Stomach (tissue), 9 donors: Measurements from ENCODE around the gene ITGA3. TPM values are rescaled to one million over a fixed set of nuclear protein-coding genes. Genes with fewer than 3 reads are reported as not detected.

Experiments
- DNase-seq, 2 donors: peaks; one replicate each; pipeline versions ENCODE4 v3.0.0 to v3.0.0-alpha.2; 2013 to 2019
- H3K27ac ChIP-seq, 5 donors: fragments of 200-600 bp in 4 of 5; sonication (generic) in 4 of 5; one replicate each; pipeline ENCODE4 v1.5.1; 2013 to 2019; ENCODE audit warnings: mild to moderate bottlenecking in 1 of 5, moderate library complexity in 1 of 5
- H3K27me3 ChIP-seq, 3 donors: fragments of 200-600 bp; sonication (generic); one replicate each; pipeline ENCODE4 v1.5.1; 2017 to 2019; ENCODE audit warnings: mixed run types in 1 of 3
- H3K36me3 ChIP-seq, 4 donors: fragments of 200-600 bp; sonication (generic); 1 replicate in 3 of 4; 2 replicates in 1 of 4; pipeline ENCODE4 v1.5.1; 2016 to 2019
- H3K4me1 ChIP-seq, 4 donors: fragments of 200-600 bp; sonication (generic); one replicate each; pipeline ENCODE4 v1.5.1; 2016 to 2019
- H3K4me3 ChIP-seq, 4 donors: fragments of 200-600 bp; sonication (generic) in 3 of 4; one replicate each; pipeline ENCODE4 v1.5.1; 2016 to 2019; ENCODE audit warnings: mild to moderate bottlenecking in 1 of 4
- H3K9me3 ChIP-seq, 4 donors: fragments of 200-600 bp; sonication (generic); one replicate each; pipeline ENCODE4 v1.5.1; 2016 to 2019
- EP300 ChIP-seq: sonication (generic); formaldehyde crosslinking; IDR thresholded peaks from one replicate; pipeline ENCODE4 v1.6.1; 2017; ENCODE audit warnings: antibody characterized with exemption
- POLR2A ChIP-seq, 4 donors: fragments of 450-650 bp; IDR thresholded peaks; one replicate each; pipeline ENCODE4 v1.6.1; 2016; ENCODE audit warnings: antibody characterized with exemption in 4 of 4, control low read depth in 2 of 4, mild to moderate bottlenecking in 1 of 4, moderate library complexity in 1 of 4
- POLR2AphosphoS5 ChIP-seq, 3 donors: sonication (generic); formaldehyde crosslinking; IDR thresholded peaks; one replicate each; pipeline ENCODE4 v1.6.1; 2016; ENCODE audit warnings: antibody characterized with exemption in 3 of 3
- WGBS, 5 donors: extraction: QIAGEN DNeasy Blood & Tissue Kit in 3 of 5; methylation state at CpG; one replicate each; pipeline versions ENCODE4 v1.1.5 to v1.1.7; 2013 to 2018; 5-methylcytosine and 5-hydroxymethylcytosine counted together
- intact Hi-C: fragments of 100-400 bp; cut with DNase I; formaldehyde crosslinking; loops from one replicate; pipeline ENCODE4 v1.15.1; 2023; ENCODE audit warnings: low total_unique reads
- polyA plus RNA-seq, 3 donors: library from polyadenylated mRNA; stranded (reverse); fragments of 200-250 nt; gene quantifications; one replicate each; pipeline ENCODE4 v1.2.3, GENCODE V29; 2013
- total RNA-seq, 5 donors: library from RNA; depleted of rRNA; stranded (reverse); fragments of >200 nt; gene quantifications; one replicate each; pipeline versions ENCODE4 v1.1.0 to v1.2.3, GENCODE V29; 2014 to 2016
- TF ChIP-seq, protein P1 (sequence below), 7 experiments: fragments of 450-650 bp in 4 of 7; fragments of 200-600 bp in 3 of 7; sonication (generic) in 3 of 7; IDR thresholded peaks; one replicate each; pipeline ENCODE4 v1.5.1; 2016 to 2019; ENCODE audit warnings: antibody characterized with exemption in 7 of 7, control low read depth in 2 of 7, mild to moderate bottlenecking in 1 of 7
- donor health status: healthy with polysubstance abuse.
- donor health status: Bipolar disorder and iron deficiency.
- donor health status: healthy.

The ITGA3 gene
- total and polyA plus RNA-seq, 8 donors = 6.9 to 698 (median 73.9) TPM

DNA sequence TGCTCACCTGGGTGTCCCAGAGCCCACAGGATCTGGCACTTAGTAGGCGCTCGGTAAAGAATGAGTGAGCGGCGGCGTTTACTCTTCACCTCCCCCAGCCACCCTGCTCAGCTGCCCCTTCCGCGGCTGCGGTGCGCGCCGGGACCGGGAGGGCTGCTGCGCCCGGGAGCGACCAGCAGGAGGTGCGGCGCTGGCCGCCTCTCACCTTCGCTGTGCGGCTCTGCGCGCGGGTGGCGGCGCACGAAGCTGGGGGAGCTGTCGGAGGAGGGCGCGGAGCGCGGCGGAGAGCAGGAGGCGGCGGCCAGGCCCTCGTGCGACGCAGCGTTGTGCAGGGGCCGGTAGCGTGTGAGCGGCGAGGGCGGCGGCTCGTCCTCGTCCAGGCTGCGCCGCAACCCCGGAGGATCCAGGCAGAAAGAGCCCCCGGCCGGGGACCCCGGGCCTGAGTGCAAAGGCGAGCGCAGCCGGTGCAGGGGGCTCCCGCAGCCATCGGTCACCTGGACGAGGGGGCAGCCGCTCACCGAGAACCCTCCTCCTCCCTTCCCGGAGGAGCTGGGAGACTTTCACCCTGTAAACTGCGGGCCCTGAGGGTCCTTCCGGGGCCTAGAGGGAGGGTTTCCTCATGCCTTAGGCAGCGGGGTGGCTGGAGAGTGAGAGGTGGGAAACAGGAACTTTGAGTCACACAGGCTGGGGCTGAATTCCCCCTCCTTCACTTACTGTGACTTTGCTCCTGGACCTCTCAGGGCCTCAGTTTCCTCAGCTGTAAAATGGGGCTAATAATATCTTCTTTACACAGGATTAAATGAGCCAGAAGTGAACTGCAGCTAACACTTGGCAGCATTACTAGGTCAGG, 61.5 kb downstream of the ITGA3 start:
- H3K4me3 ChIP-seq = peak overlapping the region; percentile 14 to 41 (median 31)
- H3K27me3 ChIP-seq = peaks cover 0 to 33% (median 10%) of the 10 kb centered on the region in 3 donors
- peaks cover 27 to 44% (median 33%) of the 10 kb centered on the region in 4 donors for H3K4me1 ChIP-seq
- 7 to 23% (median 8%) methylated on average over 21 to 64 of the region's 64 CpGs for WGBS, 5 donors
- H3K36me3 ChIP-seq = no peaks in the 10 kb centered on the region
- peak; percentile 74 to 93 for DNase-seq
- intact Hi-C loops = no loop called here
- H3K27ac ChIP-seq = peak overlapping the region in 3 of 5 donors; percentile 14 to 55 (median 48)
- no peaks in the 10 kb centered on the region for H3K9me3 ChIP-seq
- no peak for TF ChIP-seq POLR2A (IDR thresholded peaks at IDR 0.05)
- TF ChIP-seq POLR2AphosphoS5 (IDR thresholded peaks at IDR 0.05) = peak in 1 of 3 donors; percentile 35
- TF ChIP-seq EP300 = no peak
- TF ChIP-seq, protein P1, sequence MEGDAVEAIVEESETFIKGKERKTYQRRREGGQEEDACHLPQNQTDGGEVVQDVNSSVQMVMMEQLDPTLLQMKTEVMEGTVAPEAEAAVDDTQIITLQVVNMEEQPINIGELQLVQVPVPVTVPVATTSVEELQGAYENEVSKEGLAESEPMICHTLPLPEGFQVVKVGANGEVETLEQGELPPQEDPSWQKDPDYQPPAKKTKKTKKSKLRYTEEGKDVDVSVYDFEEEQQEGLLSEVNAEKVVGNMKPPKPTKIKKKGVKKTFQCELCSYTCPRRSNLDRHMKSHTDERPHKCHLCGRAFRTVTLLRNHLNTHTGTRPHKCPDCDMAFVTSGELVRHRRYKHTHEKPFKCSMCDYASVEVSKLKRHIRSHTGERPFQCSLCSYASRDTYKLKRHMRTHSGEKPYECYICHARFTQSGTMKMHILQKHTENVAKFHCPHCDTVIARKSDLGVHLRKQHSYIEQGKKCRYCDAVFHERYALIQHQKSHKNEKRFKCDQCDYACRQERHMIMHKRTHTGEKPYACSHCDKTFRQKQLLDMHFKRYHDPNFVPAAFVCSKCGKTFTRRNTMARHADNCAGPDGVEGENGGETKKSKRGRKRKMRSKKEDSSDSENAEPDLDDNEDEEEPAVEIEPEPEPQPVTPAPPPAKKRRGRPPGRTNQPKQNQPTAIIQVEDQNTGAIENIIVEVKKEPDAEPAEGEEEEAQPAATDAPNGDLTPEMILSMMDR (IDR thresholded peaks at IDR 0.05) = peak in 5 of 7 experiments; percentile 51 to 73 (median 70)

DNA sequence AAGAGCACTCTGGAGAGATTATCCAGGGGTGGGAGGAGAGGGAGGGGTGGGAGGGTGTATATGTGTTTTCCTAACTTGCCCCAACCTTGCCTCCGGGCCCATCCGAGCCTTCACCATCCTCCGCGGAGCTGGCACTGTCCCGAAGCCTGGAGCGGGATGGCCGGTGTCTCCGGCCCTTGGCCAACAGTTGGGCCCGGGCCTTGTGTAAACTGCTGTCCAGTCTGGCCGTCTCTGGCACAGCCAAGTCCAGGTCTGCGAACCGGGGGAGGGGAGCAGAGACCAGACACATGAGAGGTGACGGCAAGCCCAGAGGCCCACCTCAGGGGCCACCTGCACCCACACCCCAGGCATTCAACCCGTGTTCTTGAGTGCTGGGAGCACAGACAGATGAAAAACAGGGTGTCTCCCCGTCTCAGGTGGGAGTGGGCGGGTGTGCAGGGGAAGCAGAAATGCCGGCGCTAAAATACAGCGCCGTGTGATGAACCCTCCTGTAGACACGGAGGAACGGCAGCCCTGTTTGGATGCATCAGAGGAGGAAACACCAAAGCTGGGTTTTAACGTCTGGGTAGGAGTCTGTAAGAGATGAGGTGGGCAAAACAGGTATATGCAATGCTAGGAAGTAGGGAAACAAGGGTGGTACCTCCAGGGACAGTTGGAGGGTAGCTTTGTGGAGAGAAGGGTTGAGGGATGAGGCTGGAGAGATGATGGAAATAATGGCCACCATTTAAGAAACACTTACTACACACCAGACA, 62.3 kb downstream of the ITGA3 start:
- TF ChIP-seq, protein P1 (IDR thresholded peaks at IDR 0.05) = no peak
- TF ChIP-seq EP300 (no peak), POLR2AphosphoS5 (IDR thresholded peaks at IDR 0.05) (no peak), POLR2A (IDR thresholded peaks at IDR 0.05) (no peak)
- peak overlapping the region in 2 of 5 donors; percentile 48 to 55 for H3K27ac ChIP-seq
- 43 to 69% (median 55%) methylated on average over 19 to 23 of the region's 23 CpGs for WGBS, 5 donors
- intact Hi-C loops = no loop called here
- H3K4me1 ChIP-seq = peaks cover 20 to 37% (median 29%) of the 10 kb centered on the region in 4 donors
- no peaks in the 10 kb centered on the region for H3K36me3 ChIP-seq
- H3K27me3 ChIP-seq = peaks cover 0 to 33% (median 10%) of the 10 kb centered on the region in 3 donors
- no peak for DNase-seq
- H3K4me3 ChIP-seq = no peak overlapping the region
- H3K9me3 ChIP-seq = no peaks in the 10 kb centered on the region

DNA sequence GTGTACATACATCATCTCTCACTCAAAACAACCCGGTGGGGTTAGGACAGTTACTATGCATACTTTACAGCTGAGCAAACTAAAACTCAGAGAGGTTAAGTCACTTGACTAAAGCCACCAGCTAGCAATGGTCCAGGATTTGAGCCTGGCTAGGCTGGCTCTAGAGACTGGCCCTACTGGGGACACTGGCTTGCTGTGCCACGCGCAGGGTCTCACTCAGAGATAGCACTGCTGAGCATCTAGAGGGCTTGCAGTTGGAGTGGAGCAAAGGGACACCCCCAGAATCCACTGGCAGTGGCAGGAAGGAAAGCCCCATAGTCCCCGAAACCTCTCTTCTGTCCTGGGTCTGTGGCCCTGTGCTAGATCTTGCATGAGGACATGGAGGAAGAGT, 62.9 kb downstream of the ITGA3 start:
- TF ChIP-seq EP300 = no peak
- TF ChIP-seq POLR2A (IDR thresholded peaks at IDR 0.05) = no peak
- TF ChIP-seq, protein P1 (IDR thresholded peaks at IDR 0.05) = no peak
- TF ChIP-seq POLR2AphosphoS5 (IDR thresholded peaks at IDR 0.05) = no peak
- H3K4me1 ChIP-seq = peaks cover 20 to 38% (median 31%) of the 10 kb centered on the region in 4 donors
- H3K27me3 ChIP-seq = peaks cover 0 to 33% (median 10%) of the 10 kb centered on the region in 3 donors
- DNase-seq = no peak
- intact Hi-C loops = no loop called here
- no peaks in the 10 kb centered on the region for H3K36me3 ChIP-seq
- 76 to 84% (median 81%) methylated on average over 4 of the region's 4 CpGs for WGBS, 5 donors
- no peaks in the 10 kb centered on the region for H3K9me3 ChIP-seq
- H3K27ac ChIP-seq = no peak overlapping the region
- H3K4me3 ChIP-seq = no peak overlapping the region

DNA sequence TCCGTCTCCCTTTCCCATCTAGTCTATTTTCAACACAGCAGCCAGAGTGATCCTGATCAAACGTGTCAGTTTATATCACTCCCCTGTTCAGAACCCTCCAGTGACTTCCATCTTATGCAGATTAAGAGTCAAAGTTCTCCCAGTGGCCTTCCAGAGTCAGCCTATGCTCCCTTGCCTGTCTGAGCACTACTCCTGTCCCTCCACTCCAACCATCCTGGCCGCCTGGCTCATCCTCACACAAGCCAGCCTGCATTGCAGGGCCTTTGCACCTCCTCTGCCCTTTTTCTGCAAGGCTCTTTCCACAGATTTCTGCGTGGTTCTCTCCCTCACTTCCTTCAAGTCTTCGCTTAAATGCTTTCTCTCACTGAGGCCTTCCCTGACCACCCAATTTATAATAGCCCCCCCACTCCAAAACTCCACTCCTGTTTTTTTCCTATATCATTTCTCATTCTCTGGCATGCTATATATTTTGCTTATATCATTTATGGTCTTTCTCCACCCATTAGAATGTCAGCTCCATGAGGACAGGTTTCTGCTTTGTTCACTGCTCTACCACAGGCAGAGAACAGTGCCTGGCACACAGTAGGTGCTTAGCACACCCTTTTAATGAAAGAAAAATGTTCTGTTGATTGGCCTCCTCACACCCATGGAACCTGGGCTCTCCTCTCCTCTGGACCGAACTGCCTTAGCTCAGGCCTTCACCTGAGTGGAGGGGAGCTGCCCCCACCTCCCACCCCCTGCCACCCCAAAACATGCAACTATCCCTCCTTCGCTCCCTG, 64.8 kb downstream of the ITGA3 start:
- intact Hi-C loops = no loop called here
- WGBS, 5 donors = 85 to 94% (median 88%) methylated on average over 7 of the region's 7 CpGs
- H3K36me3 ChIP-seq = no peaks in the 10 kb centered on the region
- TF ChIP-seq, protein P1 (IDR thresholded peaks at IDR 0.05) = no peak
- TF ChIP-seq POLR2A (IDR thresholded peaks at IDR 0.05) (no peak), EP300 (no peak), POLR2AphosphoS5 (IDR thresholded peaks at IDR 0.05) (no peak)
- peaks cover 16 to 32% (median 26%) of the 10 kb centered on the region in 4 donors for H3K4me1 ChIP-seq
- H3K4me3 ChIP-seq = no peak overlapping the region
- H3K27me3 ChIP-seq = peaks cover 0 to 29% (median 10%) of the 10 kb centered on the region in 3 donors
- H3K9me3 ChIP-seq = no peaks in the 10 kb centered on the region
- H3K27ac ChIP-seq = no peak overlapping the region
- DNase-seq = no peak
